IPS DF 6.9 (cell line): ENCODE measurements around the gene DNAJC13.

ENCODE experiments used
- DNase-seq: peaks from one replicate; pipeline ENCODE4 v3.0.0-alpha.2; 2013; ENCODE audit warnings: low read depth, low spot score
- H3K27ac ChIP-seq: one replicate; pipeline ENCODE4 v1.5.1; 2013; ENCODE audit warnings: low read length, control low read depth
- H3K27me3 ChIP-seq: 2 replicates; pipeline ENCODE4 v1.6.1; 2013; ENCODE audit warnings: mild to moderate bottlenecking, low read length; ENCODE audit not compliant: control insufficient read depth, insufficient read depth
- H3K36me3 ChIP-seq: 2 replicates; pipeline ENCODE4 v1.6.1; 2013; ENCODE audit warnings: low read length; ENCODE audit not compliant: control insufficient read depth, insufficient read depth
- H3K4me1 ChIP-seq: 2 replicates; pipeline ENCODE4 v1.6.1; 2013; ENCODE audit warnings: low read length; ENCODE audit not compliant: control insufficient read depth, insufficient read depth
- H3K4me3 ChIP-seq: 2 replicates; pipeline ENCODE4 v1.5.1; 2013; ENCODE audit warnings: mild to moderate bottlenecking, low read length
- H3K9me3 ChIP-seq: 2 replicates; pipeline ENCODE4 v1.6.1; 2013; ENCODE audit warnings: low read length, inconsistent platforms; ENCODE audit not compliant: control insufficient read depth, insufficient read depth
- WGBS: extraction: QIAGEN DNeasy Blood & Tissue Kit; methylation state at CpG from one replicate; pipeline ENCODE4 v1.1.7; 2013; ENCODE audit warnings: mixed read lengths, missing lambda C conversion rate; ENCODE audit not compliant: insufficient read length, insufficient coverage; 5-methylcytosine and 5-hydroxymethylcytosine counted together

The DNAJC13 gene

DNA sequence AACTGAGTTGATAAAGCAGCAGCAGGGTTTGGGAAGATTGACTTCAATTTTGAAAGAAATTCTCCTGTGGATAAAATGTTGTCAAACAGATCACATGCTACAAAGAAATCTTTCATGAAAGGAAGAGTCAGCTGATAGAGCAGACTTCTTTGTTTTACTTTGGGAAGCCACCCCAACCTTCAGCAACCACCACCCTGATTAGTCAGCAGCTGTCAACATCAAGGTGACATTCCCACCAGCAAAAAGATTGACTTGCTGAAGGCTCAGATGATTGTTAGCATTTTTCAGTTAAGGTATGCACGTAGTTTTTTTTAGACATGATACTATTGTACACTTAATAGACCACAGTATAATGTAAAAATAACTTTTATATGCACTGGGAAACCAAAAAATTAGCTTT, 92.2 kb downstream of the DNAJC13 start:
- Histone ChIP-seq H3K4me3 (no peak overlapping the region), H3K9me3 (no peaks in the 10 kb centered on the region), H3K36me3 (no peaks in the 10 kb centered on the region; the same call in 1 of the 2 replicates), H3K27me3 (no peaks in the 10 kb centered on the region), H3K27ac (no peak overlapping the region), H3K4me1 (no peaks in the 10 kb centered on the region)
- no peak for DNase-seq
- WGBS: no CpG with 5 or more reads among the region's 1 CpG

DNA sequence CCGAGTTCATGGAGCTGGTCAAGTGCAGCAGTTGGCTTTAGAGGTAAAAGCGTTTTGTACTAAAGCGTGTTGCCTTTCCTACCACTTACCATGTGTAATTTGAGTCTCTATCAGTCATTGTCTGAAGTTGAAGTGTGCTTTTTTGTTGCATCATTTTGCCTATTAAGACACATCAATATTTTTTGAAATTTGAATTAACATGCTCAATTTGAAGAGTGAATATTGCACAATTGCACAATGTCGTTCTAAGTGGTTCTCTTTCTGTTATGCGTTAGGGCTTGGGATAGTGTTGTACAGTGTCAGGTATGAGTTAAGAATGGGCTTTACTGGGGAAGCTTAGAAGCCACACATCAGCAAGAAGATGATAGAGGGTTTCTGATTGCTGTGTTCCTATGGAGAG, 95.8 kb downstream of the DNAJC13 start:
- Histone ChIP-seq H3K4me1 (no peaks in the 10 kb centered on the region), H3K36me3 (peaks cover 6% of the 10 kb centered on the region; the same call in 1 of the 2 replicates), H3K27me3 (no peaks in the 10 kb centered on the region), H3K9me3 (no peaks in the 10 kb centered on the region), H3K4me3 (no peak overlapping the region), H3K27ac (no peak overlapping the region)
- WGBS: no CpG with 5 or more reads among the region's 5 CpGs
- no peak for DNase-seq

DNA sequence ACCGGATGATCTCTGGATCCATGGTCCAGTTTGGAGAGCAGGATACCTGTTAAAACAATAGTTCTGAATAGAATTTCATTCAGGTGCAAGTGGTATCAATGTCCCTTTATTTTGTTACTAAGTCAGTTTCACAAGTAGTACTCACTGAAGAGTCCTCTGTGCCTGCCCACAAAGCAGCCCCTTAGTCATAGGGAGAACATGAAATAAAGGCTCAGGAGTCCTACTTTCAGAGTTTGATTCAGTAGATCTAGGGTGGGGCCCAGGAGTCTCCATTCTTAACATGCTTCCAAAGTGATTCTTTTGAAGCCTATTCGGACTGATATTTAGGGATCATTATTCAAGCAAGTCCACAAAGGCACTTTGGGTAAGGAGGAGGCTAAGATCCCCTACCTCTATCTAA, 100.0 kb downstream of the DNAJC13 start:
- Histone ChIP-seq H3K36me3 (peaks cover 6% of the 10 kb centered on the region; the same call in 1 of the 2 replicates), H3K4me1 (no peaks in the 10 kb centered on the region), H3K9me3 (no peaks in the 10 kb centered on the region), H3K27ac (no peak overlapping the region), H3K4me3 (no peak overlapping the region), H3K27me3 (no peaks in the 10 kb centered on the region)
- no CpG with 5 or more reads among the region's 2 CpGs for WGBS
- DNase-seq: no peak

DNA sequence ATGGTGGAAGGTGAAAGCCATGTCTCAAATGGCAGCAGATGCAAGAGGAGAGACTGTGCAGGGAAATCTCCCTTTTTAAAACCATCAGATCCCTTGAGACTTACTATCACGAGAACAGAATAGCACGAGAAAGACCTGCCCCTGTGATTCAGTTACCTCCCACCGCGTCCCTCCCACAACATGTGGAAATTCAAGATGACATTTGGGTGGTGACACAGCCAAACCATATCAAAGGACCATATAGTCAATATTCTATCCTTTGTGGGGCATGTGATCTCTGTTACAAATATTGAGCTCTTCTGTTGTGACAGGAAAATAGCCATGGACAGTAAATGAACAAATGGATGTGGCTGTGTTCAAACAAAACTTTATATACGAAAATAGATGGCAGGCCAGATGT, 102.6 kb downstream of the DNAJC13 start:
- H3K36me3 ChIP-seq: peaks cover 11% of the 10 kb centered on the region; the same call in 1 of the 2 replicates

DNA sequence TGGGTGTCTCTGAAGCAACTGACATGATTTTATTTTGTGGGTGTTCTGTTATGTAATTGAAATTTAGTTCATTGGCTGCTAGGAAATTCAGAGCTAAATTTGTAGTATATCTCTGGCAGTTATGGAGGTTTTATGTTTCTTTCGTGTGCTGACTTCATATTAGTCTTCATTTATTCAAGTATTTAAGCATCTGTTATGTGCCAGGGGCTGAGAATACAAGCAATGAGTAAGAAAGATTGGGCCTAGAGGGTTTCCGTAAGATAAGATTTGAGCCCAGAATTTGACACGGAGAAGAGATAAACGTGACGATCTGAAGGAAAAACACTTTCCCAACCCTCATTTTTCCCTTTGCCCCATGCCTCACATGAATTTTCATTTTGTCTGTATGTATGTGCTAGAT, 104.6 kb downstream of the DNAJC13 start:
- no peaks in the 10 kb centered on the region for H3K4me1 ChIP-seq
- no peaks in the 10 kb centered on the region for H3K27me3 ChIP-seq
- H3K9me3 ChIP-seq: no peaks in the 10 kb centered on the region
- WGBS: no CpG with 5 or more reads among the region's 5 CpGs
- no peak overlapping the region for H3K27ac ChIP-seq
- peaks cover 10% of the 10 kb centered on the region; the same call in 1 of the 2 replicates for H3K36me3 ChIP-seq
- no peak overlapping the region for H3K4me3 ChIP-seq
- no peak for DNase-seq

More for the DNA sequence above, 102.6 kb downstream of the DNAJC13 start:
- no peaks in the 10 kb centered on the region for H3K27me3 ChIP-seq
- no peak overlapping the region for H3K4me3 ChIP-seq
- H3K27ac ChIP-seq: no peak overlapping the region
- no peaks in the 10 kb centered on the region for H3K9me3 ChIP-seq
- DNase-seq: no peak
- H3K4me1 ChIP-seq: no peaks in the 10 kb centered on the region
- WGBS: no CpG with 5 or more reads among the region's 5 CpGs

DNA sequence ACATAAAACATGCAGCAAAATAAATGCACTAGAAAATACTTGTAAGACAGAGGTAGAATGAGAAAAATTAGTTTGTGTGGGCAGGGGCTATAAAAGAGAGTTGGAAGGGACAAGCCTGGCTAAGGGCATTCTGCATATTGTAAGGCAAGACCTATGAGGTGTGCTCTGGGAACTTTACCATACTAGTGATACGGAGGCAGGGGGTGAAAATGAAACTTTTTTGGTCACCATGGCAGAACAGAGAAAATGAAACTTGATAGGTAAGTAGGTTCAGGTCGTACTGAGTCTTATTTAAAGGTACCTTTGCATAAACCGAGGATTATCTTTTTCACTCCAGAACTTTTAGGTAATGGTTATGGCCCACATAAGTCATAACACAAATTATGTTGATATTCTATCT, 105.1 kb downstream of the DNAJC13 start:
- H3K9me3 ChIP-seq: no peaks in the 10 kb centered on the region
- H3K4me1 ChIP-seq: no peaks in the 10 kb centered on the region
- DNase-seq: no peak
- H3K27me3 ChIP-seq: no peaks in the 10 kb centered on the region
- no peak overlapping the region for H3K27ac ChIP-seq
- no peak overlapping the region for H3K4me3 ChIP-seq
- WGBS: no CpG with 5 or more reads among the region's 3 CpGs
- peaks cover 8% of the 10 kb centered on the region; the same call in 1 of the 2 replicates for H3K36me3 ChIP-seq

DNA sequence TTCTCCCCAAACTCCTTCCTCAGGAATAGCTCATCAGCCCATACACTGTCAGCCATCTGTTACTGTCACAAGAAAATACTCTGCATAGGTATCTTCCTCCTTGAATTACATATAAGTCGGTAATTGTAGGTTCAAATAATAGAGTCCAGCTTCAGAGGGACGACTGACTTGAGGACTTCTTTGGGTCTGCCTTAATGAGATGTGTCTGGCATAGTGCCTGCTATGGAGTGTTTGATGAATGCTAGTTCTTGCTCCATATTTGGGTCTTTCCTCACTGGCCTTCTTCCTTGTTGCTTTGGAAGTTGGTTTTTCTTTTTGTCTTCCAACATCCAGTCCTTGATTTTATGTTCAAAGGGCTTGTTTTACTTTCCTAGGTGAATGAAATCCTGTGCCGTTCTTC, 113.3 kb downstream of the DNAJC13 start:
- Histone ChIP-seq H3K4me3 (no peak overlapping the region), H3K27me3 (no peaks in the 10 kb centered on the region), H3K27ac (no peak overlapping the region), H3K9me3 (no peaks in the 10 kb centered on the region), H3K36me3 (peaks cover 11% of the 10 kb centered on the region; the same call in 1 of the 2 replicates), H3K4me1 (no peaks in the 10 kb centered on the region)
- WGBS: no CpG with 5 or more reads among the region's 3 CpGs
- DNase-seq: no peak

DNA sequence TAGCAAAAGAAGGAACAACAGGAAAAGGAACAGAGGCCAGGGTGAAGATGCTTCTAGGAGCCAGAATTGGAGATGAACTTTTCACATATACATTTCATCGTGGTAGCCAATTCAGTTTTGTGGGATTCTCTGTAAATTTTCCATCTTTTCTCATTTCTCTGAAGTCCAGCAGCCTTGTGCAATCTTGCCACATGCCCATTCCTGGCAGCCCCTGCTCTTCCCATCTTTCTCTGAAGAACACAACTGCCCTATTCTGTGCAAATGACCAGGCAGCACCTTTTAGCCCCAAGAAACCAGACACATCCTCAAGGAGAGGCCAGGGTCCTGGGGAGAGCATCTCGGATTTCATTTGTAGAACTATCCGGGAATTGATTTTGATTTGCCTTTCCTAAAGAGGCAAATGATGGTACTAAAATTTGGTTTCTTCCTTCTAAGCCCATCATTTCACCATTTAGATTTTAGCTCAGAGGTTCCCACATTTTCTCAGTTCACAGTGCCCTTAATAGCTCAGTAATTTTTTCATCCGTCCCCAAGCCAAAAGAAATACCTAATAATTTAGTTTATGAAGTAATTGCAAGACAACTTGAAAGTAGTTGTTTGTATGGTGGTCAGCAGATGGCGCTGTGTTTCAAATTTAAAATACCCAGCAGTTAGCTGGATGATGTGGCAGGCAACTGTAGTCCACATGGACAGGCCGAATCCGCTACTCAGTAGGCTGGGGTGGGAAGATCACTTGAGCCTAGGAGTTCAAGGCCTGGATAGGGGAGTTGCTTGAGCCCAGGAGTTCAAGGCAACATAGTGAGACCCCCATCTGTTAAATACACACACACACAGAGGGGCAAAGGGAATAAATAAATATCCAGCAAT, 118.5 kb downstream of the DNAJC13 start:
- no CpG with 5 or more reads among the region's 7 CpGs for WGBS
- H3K27ac ChIP-seq: no peak overlapping the region
- no peaks in the 10 kb centered on the region; the same call in 1 of the 2 replicates for H3K36me3 ChIP-seq
- H3K4me1 ChIP-seq: no peaks in the 10 kb centered on the region
- no peaks in the 10 kb centered on the region for H3K27me3 ChIP-seq
- DNase-seq: peak; percentile 52
- no peak overlapping the region for H3K4me3 ChIP-seq
- no peaks in the 10 kb centered on the region for H3K9me3 ChIP-seq

DNA sequence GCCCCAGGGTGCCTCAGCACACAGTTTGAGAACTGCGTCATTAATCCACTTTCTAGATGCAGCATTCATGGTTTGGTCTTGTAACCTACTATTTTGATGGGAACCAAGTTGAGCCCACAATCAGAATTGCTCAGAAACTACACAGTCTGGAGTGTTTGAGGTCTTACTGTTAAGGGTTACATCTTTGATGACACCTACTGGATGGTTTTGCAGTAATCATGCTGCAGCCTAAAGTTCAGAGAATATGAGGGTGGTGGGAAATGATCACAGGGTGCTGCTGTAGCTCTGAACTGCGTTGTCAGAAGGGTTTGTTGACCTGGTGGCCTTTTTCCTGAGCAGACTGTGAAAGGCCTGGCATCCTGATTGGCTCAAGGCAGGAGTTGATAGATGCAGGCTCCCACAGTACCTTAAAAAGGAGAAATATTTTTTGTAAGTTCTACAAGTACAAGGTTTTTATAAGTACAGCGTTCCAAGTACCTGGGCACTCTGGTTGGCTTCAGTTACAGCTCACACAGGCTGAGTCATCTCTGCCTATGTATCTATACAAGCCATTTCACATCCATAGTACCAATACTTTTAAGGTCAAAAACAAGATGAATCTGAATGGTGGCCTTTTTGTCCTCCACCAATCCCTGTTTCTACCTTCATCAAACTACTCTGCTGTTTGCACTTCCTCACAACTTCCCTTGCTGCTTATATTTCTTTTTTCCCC, 119.3 kb downstream of the DNAJC13 start:
- H3K36me3 ChIP-seq: no peaks in the 10 kb centered on the region
- no peaks in the 10 kb centered on the region for H3K9me3 ChIP-seq
- no peak overlapping the region for H3K27ac ChIP-seq
- DNase-seq: no peak
- H3K4me3 ChIP-seq: no peak overlapping the region
- H3K27me3 ChIP-seq: no peaks in the 10 kb centered on the region
- WGBS: no CpG with 5 or more reads among the region's 3 CpGs
- no peaks in the 10 kb centered on the region for H3K4me1 ChIP-seq

DNA sequence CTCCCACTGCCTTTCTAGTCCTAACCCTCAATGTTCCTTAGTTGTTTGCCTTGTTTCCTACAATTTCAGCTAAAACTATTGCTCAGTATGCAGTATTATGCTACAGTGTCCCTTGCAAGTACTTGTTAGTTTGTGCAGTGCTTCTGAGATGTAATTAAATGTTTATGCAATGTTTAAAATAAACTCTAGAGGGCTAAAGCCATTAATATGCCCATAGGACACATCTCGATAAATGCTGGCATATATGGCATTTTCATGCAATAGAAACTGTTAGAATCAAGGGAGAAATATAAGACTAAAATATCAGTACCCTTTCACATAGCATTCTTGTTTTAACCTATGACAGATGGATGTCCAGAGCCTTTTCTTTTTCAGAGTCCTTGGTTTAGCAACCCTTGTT, 120.0 kb downstream of the DNAJC13 start:
- Histone ChIP-seq H3K27me3 (no peaks in the 10 kb centered on the region), H3K36me3 (no peaks in the 10 kb centered on the region), H3K4me3 (no peak overlapping the region), H3K4me1 (no peaks in the 10 kb centered on the region), H3K9me3 (no peaks in the 10 kb centered on the region), H3K27ac (no peak overlapping the region)
- DNase-seq: no peak
- WGBS: no CpG with 5 or more reads among the region's 1 CpG
